Measurements from ENCODE around the gene PRPF40B.

DNA sequence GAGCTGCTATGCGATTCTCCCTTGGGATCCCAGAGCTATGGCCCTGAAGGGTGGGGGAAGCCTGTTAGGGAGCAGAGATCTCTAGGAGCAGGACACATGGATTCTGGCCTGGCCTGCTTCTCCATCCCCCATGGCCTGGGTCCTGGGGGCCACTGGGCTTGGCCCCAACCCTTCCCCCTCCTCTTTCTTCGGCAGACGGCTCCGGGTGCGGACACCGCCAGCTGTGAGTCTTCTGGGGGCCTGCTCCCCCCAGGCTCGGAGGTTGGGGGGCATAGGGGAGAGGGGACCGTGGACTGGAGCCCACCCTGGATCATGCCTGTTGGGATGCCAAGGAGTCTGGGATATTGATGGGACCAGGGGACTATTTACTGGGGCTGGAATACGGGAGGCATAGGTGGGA lies 9.0 kb downstream of the PRPF40B start:
- TF ChIP-seq, protein P1, sequence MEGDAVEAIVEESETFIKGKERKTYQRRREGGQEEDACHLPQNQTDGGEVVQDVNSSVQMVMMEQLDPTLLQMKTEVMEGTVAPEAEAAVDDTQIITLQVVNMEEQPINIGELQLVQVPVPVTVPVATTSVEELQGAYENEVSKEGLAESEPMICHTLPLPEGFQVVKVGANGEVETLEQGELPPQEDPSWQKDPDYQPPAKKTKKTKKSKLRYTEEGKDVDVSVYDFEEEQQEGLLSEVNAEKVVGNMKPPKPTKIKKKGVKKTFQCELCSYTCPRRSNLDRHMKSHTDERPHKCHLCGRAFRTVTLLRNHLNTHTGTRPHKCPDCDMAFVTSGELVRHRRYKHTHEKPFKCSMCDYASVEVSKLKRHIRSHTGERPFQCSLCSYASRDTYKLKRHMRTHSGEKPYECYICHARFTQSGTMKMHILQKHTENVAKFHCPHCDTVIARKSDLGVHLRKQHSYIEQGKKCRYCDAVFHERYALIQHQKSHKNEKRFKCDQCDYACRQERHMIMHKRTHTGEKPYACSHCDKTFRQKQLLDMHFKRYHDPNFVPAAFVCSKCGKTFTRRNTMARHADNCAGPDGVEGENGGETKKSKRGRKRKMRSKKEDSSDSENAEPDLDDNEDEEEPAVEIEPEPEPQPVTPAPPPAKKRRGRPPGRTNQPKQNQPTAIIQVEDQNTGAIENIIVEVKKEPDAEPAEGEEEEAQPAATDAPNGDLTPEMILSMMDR (IDR thresholded peaks at IDR 0.05): no peak
- no peak for TF ChIP-seq POLR2A (IDR thresholded peaks at IDR 0.05)
